Fibroblast of lung (primary cell): ENCODE results near the gene ZDHHC11. TPM values are rescaled to one million over a fixed set of nuclear protein-coding genes. Genes with fewer than 3 reads are reported as not detected.

Experiments used
- DNase-seq, 2 donors: peaks; one replicate each; pipeline versions ENCODE4 v3.0.0 to v3.0.0-alpha.2; 2010; ENCODE audit warnings: low read depth in 2 of 2
- H2AFZ ChIP-seq: 2 replicates; pipeline ENCODE4 v1.5.1; 2012; ENCODE audit warnings: low read length, control low read depth, inconsistent platforms
- H3K27ac ChIP-seq: 2 replicates; pipeline ENCODE4 v1.5.1; 2011; ENCODE audit warnings: low read length, control low read depth; ENCODE audit not compliant: insufficient read depth
- H3K27me3 ChIP-seq: 2 replicates; pipeline ENCODE4 v1.5.1; 2011; ENCODE audit warnings: mild to moderate bottlenecking, low read length; ENCODE audit not compliant: control insufficient read depth, insufficient read depth
- H3K36me3 ChIP-seq: 2 replicates; pipeline ENCODE4 v1.5.1; 2011; ENCODE audit warnings: low read length; ENCODE audit not compliant: control insufficient read depth, insufficient read depth
- H3K4me1 ChIP-seq: 2 replicates; pipeline ENCODE4 v1.5.1; 2011; ENCODE audit warnings: low read length; ENCODE audit not compliant: control insufficient read depth, insufficient read depth; ENCODE audit errors: extremely low read depth
- H3K4me2 ChIP-seq: 2 replicates; pipeline ENCODE4 v1.5.1; 2011; ENCODE audit warnings: low read length, control low read depth; ENCODE audit not compliant: insufficient read depth; ENCODE audit errors: extremely low read depth
- H3K4me3 ChIP-seq, 4 experiments: fragments of 200-600 bp in 1 of 4; sonication (generic) in 1 of 4; replicated peaks in 1 of 4; 2 replicates each; pipeline ENCODE4 v1.5.1; 2011 to 2016; ENCODE audit warnings: low read length in 4 of 4, low read depth in 3 of 4, mild to moderate bottlenecking in 3 of 4, control low read depth in 2 of 4, inconsistent platforms in 1 of 4, mixed read lengths in 1 of 4; ENCODE audit not compliant: insufficient read depth in 1 of 4; ENCODE audit errors: control extremely low read depth in 1 of 4
- H3K79me2 ChIP-seq: 2 replicates; pipeline ENCODE4 v1.5.1; 2012; ENCODE audit warnings: mild to moderate bottlenecking, low read length, inconsistent platforms; ENCODE audit not compliant: control insufficient read depth, insufficient read depth
- H3K9ac ChIP-seq: 2 replicates; pipeline ENCODE4 v1.5.1; 2011; ENCODE audit warnings: mild to moderate bottlenecking, low read length, control low read depth; ENCODE audit not compliant: insufficient read depth
- H3K9me3 ChIP-seq: 2 replicates; pipeline ENCODE4 v1.5.1; 2012; ENCODE audit warnings: low read depth, low read length; ENCODE audit not compliant: control insufficient read depth, insufficient read depth
- H4K20me1 ChIP-seq: 2 replicates; pipeline ENCODE4 v1.5.1; 2011; ENCODE audit warnings: low read length; ENCODE audit not compliant: control insufficient read depth, insufficient read depth; ENCODE audit errors: extremely low read depth
- CTCF ChIP-seq, 2 donors: IDR thresholded peaks in 1 of 2; conservative IDR thresholded peaks in 1 of 2; 1 replicate in 1 of 2; 2 replicates in 1 of 2; pipeline ENCODE4 v1.5.1; 2011 to 2012; ENCODE audit warnings: low read length in 2 of 2, control low read depth in 1 of 2, inconsistent platforms in 1 of 2, low read depth in 1 of 2, mild to moderate bottlenecking in 1 of 2
- EZH2 ChIP-seq: IDR thresholded peaks from 2 replicates; pipeline ENCODE4 v1.5.1; 2012; ENCODE audit warnings: low read length, control low read depth, mild to moderate bottlenecking; ENCODE audit errors: missing control alignments
- polyA plus RNA-seq, 2 donors: library from polyadenylated mRNA; depleted of rRNA in 1 of 2; stranded (reverse) in 1 of 2; unstranded in 1 of 2; fragments of >200 nt; gene quantifications; 2 replicates each; pipeline ENCODE4 v1.2.1, GENCODE V29; 2011 to 2012; ENCODE audit warnings: missing spikeins in 1 of 2
- total RNA-seq: library from RNA; depleted of rRNA; stranded (reverse); fragments of >200 nt; gene quantifications from 2 replicates; pipeline ENCODE4 v1.2.1, GENCODE V29; 2014

Gene ZDHHC11
- total and polyA plus RNA-seq, 2 donors (not counting 1 experiment from before 2014, with no cell fraction given), result 0.23 to 2.5 TPM

- H3K4me1 ChIP-seq, result no peaks in the 10 kb centered on the region
- peaks cover 35% of the 10 kb centered on the region for H3K36me3 ChIP-seq
- H3K79me2 ChIP-seq, result peaks cover 1% of the 10 kb centered on the region
- H3K4me3 ChIP-seq, result no peak overlapping the region
- no peak overlapping the region for H3K9ac ChIP-seq
- no peak overlapping the region for H3K4me2 ChIP-seq
- no peak for DNase-seq
- H2AFZ ChIP-seq, result no peak overlapping the region
- H4K20me1 ChIP-seq, result no peaks in the 10 kb centered on the region
- H3K9me3 ChIP-seq, result no peaks in the 10 kb centered on the region
- TF ChIP-seq CTCF (conservative IDR thresholded peaks at IDR 0.05 in 1 of 2, IDR thresholded peaks at IDR 0.05 in 1 of 2; ENCODE audit: low read depth in 1 of 2, low read length in 2 of 2) (no peak), EZH2 (no peak)
- H3K27ac ChIP-seq, result no peak overlapping the region
- H3K27me3 ChIP-seq, result no peaks in the 10 kb centered on the region
These were observed 25.1 kb upstream of the ZDHHC11 start for GRCh38 chr5:875931-876330.

DNA sequence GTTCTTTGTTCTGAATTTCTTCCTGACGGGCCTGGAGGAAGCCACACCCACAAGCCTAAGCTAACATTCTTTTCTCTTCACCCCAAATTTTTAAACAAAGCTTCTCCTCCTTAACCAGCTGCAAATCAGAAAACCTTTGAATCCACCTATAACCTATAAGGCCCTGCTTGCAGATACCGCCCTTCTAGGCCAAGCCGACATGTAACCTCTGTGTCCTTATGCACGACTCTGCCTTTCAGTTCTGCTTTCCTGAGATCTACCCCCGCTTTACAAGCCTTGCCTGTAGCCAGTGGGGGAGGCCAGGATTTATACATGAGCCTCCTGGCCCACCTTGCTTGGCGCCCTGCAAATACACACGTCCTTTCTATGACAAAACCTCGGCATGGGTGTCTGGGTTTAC, 22.5 kb upstream of the ZDHHC11 start:
- H3K36me3 ChIP-seq, result peaks cover 45% of the 10 kb centered on the region
- H3K79me2 ChIP-seq, result no peaks in the 10 kb centered on the region
- no peak overlapping the region for H3K9ac ChIP-seq
- no peak overlapping the region for H2AFZ ChIP-seq
- H3K9me3 ChIP-seq, result no peaks in the 10 kb centered on the region
- no peak overlapping the region for H3K4me3 ChIP-seq
- H3K27ac ChIP-seq, result no peak overlapping the region
- no peak for DNase-seq
- H3K4me2 ChIP-seq, result no peak overlapping the region
- no peaks in the 10 kb centered on the region for H3K27me3 ChIP-seq
- no peaks in the 10 kb centered on the region for H4K20me1 ChIP-seq
- H3K4me1 ChIP-seq, result no peaks in the 10 kb centered on the region
- TF ChIP-seq EZH2 (no peak), CTCF (conservative IDR thresholded peaks at IDR 0.05 in 1 of 2, IDR thresholded peaks at IDR 0.05 in 1 of 2; ENCODE audit: low read depth in 1 of 2, low read length in 2 of 2) (no peak)

DNA sequence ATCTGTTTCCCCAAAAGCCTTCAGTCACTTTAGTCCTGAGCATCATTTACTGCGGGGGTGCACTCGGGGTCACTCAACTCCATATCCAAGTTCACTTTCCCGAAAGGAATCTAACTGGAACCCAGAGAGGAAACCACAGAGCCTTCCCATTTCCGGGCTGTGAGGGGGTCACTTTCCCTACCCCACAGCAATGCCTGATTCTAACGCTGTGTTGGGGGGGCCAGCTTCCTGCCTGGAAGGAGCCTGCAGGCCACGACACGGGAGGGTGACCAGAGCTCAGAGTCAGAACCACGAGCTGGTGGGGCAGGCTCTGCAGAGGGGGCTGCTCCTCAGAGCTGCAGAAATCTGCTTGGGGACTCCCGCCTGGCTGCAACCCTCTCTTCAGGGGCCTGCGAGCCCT, 21.5 kb upstream of the ZDHHC11 start:
- H3K4me1 ChIP-seq, result no peaks in the 10 kb centered on the region
- peaks cover 45% of the 10 kb centered on the region for H3K36me3 ChIP-seq
- H3K4me3 ChIP-seq, result no peak overlapping the region
- TF ChIP-seq CTCF (conservative IDR thresholded peaks at IDR 0.05 in 1 of 2, IDR thresholded peaks at IDR 0.05 in 1 of 2; ENCODE audit: low read depth in 1 of 2, low read length in 2 of 2) (no peak), EZH2 (no peak)
- H3K27me3 ChIP-seq, result no peaks in the 10 kb centered on the region
- no peak overlapping the region for H3K27ac ChIP-seq
- H3K9me3 ChIP-seq, result no peaks in the 10 kb centered on the region
- no peak for DNase-seq
- H3K4me2 ChIP-seq, result no peak overlapping the region
- no peaks in the 10 kb centered on the region for H4K20me1 ChIP-seq
- no peak overlapping the region for H2AFZ ChIP-seq
- H3K9ac ChIP-seq, result no peak overlapping the region
- H3K79me2 ChIP-seq, result no peaks in the 10 kb centered on the region
